Lower leg skin (tissue), 4 donors: Measurements from ENCODE around the gene GNAS. TPM values are rescaled to one million over a fixed set of nuclear protein-coding genes. Genes with fewer than 3 reads are reported as not detected.

Source experiments
- DNase-seq, 2 donors: peaks; one replicate each; pipeline ENCODE4 v3.0.0-alpha.2; 2019; ENCODE audit warnings: low spot score in 2 of 2
- H3K4me3 ChIP-seq: fragments of 200-600 bp; sonication (generic); 2 replicates; pipeline ENCODE4 v1.5.1; 2017; ENCODE audit warnings: mild to moderate bottlenecking, low read depth; ENCODE audit not compliant: poor library complexity, severe bottlenecking
- POLR2A ChIP-seq, 2 donors: fragments of 450-650 bp; IDR thresholded peaks; one replicate each; pipeline ENCODE4 v1.6.1; 2016 to 2017; ENCODE audit warnings: antibody characterized with exemption in 2 of 2, mild to moderate bottlenecking in 1 of 2, moderate library complexity in 1 of 2
- WGBS, 2 donors: methylation state at CpG; one replicate each; pipeline ENCODE4 v1.1.5; 2018; 5-methylcytosine and 5-hydroxymethylcytosine counted together
- intact Hi-C: fragments of 100-400 bp; cut with DNase I; formaldehyde crosslinking; loops from one replicate; pipeline ENCODE4 v1.15.0; 2023; ENCODE audit warnings: low total_unique reads
- total RNA-seq, 4 donors: library from RNA; depleted of rRNA; stranded (reverse); fragments of >200 nt; gene quantifications; one replicate each; pipeline ENCODE4 v1.1.0, GENCODE V29; 2016
- TF ChIP-seq, protein P1 (sequence below), 3 donors: fragments of 450-650 bp; IDR thresholded peaks; one replicate each; pipeline ENCODE4 v1.5.1; 2016; ENCODE audit warnings: antibody characterized with exemption in 3 of 3, mild to moderate bottlenecking in 3 of 3, moderate library complexity in 2 of 3

GNAS gene
- total RNA-seq, 4 donors from 2014 or later: 335 to 473 (median 391) TPM

DNA sequence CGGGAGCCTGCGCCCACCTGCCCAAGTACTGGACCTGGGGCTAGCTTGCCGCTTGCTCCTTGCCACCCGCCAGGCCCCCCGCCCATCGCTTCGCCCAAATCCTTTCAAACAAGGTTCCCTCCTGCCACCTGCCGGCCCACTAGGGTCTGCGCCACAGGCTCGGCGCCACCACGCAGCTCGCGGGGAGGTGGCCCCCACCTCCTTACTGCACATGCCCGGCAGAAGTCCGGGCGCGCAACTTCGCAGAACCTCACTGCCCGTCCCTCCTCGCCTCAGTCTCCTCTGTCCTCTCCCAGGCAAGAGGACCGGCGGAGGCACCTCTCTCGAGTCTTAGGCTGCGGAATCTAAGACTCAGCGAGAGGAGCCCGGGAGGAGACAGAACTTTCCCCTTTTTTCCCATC lies 13.0 kb upstream of the GNAS start:
- WGBS, 2 donors: 45 to 53% methylated on average over 27 of the region's 27 CpGs
- TF ChIP-seq, protein P1, sequence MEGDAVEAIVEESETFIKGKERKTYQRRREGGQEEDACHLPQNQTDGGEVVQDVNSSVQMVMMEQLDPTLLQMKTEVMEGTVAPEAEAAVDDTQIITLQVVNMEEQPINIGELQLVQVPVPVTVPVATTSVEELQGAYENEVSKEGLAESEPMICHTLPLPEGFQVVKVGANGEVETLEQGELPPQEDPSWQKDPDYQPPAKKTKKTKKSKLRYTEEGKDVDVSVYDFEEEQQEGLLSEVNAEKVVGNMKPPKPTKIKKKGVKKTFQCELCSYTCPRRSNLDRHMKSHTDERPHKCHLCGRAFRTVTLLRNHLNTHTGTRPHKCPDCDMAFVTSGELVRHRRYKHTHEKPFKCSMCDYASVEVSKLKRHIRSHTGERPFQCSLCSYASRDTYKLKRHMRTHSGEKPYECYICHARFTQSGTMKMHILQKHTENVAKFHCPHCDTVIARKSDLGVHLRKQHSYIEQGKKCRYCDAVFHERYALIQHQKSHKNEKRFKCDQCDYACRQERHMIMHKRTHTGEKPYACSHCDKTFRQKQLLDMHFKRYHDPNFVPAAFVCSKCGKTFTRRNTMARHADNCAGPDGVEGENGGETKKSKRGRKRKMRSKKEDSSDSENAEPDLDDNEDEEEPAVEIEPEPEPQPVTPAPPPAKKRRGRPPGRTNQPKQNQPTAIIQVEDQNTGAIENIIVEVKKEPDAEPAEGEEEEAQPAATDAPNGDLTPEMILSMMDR (IDR thresholded peaks at IDR 0.05): no peak
- no peak for TF ChIP-seq POLR2A (IDR thresholded peaks at IDR 0.05)
- no peak for DNase-seq
- H3K4me3 ChIP-seq: no peak overlapping the region
- intact Hi-C loops: no loop called here

DNA sequence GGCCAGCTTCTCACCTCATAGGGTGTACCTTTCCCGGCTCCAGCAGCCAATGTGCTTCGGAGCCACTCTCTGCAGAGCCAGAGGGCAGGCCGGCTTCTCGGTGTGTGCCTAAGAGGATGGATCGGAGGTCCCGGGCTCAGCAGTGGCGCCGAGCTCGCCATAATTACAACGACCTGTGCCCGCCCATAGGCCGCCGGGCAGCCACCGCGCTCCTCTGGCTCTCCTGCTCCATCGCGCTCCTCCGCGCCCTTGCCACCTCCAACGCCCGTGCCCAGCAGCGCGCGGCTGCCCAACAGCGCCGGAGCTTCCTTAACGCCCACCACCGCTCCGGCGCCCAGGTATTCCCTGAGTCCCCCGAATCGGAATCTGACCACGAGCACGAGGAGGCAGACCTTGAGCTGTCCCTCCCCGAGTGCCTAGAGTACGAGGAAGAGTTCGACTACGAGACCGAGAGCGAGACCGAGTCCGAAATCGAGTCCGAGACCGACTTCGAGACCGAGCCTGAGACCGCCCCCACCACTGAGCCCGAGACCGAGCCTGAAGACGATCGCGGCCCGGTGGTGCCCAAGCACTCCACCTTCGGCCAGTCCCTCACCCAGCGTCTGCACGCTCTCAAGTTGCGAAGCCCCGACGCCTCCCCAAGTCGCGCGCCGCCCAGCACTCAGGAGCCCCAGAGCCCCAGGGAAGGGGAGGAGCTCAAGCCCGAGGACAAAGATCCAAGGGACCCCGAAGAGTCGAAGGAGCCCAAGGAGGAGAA lies 12.3 kb upstream of the GNAS start:
- H3K4me3 ChIP-seq: no peak overlapping the region
- intact Hi-C loops: no loop called here
- TF ChIP-seq, protein P1 (IDR thresholded peaks at IDR 0.05): no peak
- TF ChIP-seq POLR2A (IDR thresholded peaks at IDR 0.05): no peak
- 66% methylated on average over 63 to 65 of the region's 67 CpGs for WGBS, 2 donors
- no peak for DNase-seq

DNA sequence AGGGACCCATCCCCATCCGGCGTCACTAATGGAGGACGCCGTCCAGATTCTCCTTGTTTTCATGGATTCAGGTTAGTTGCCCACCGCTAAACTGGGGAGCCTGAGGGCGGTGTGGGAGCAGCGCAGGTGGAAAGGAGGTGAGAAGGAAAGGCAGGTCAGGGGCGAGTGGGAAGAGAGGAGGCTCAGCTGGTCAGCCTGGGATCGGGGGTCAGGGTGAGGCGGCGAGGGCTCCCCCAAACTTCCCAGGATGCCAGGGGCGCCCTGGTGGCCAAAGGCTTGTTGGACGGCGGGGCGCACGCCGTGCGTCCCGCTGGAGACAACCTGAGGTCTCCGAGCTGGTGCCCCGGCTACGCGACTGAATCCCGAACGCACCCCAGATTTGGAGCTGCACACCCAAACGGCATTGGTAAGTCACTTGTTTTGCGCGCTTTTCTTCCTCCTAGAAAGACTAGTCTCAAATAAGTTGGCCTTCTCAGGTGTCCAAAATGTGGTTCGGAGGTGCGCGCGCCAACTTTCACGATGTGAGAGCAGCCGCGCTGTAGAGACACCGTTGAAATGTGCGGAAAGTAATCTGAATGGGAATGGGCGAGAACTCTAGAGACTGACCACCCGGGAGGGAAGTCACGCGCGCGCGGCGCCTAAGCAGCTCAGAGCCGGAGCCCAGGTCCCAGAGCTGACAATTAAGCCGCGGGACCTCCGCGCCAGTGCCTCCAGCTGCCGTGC lies 11.5 kb upstream of the GNAS start:
- 57 to 59% methylated on average over 46 to 49 of the region's 51 CpGs for WGBS, 2 donors
- H3K4me3 ChIP-seq: no peak overlapping the region
- TF ChIP-seq POLR2A (IDR thresholded peaks at IDR 0.05): no peak
- TF ChIP-seq, protein P1 (IDR thresholded peaks at IDR 0.05): no peak
- intact Hi-C loops: no loop called here
- DNase-seq: no peak

DNA sequence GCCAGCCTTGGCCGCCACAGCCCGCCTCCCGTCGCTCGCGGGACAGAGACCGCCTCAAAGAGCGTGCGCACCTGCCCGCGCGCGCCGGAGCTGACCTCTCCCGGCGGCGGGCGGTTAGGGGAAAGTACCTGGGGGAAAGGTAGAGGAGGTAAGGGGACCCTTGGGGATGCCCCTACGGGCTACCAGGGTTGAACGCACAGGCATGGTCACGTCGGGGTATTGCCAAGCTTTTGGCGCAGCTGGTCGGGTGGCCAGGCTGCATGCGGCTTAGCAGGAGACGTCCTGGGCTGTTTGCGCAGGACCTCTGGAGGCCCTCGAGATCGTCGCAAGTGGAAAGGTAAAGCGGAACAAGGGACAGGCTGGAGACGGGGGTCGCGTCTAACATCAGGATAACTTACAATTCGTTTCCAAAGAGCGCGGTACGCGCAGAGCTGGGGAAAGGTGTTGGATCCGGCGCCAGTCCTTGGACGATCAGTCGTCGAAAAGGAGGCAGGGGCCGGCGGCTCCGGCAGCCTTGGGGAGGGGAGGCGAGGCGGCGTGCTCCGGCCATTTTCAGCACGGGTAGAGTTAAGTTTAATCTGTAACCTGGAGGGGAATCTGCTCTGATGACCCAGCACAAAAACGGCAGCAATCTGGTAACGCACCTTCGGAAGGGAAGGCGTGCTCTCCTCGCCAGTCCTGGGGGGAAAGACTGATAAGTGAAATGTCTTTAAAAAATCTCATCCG lies 10.8 kb upstream of the GNAS start:
- H3K4me3 ChIP-seq: no peak overlapping the region
- WGBS, 2 donors: 60 to 65% methylated on average over 46 to 58 of the region's 58 CpGs
- intact Hi-C loops: no loop called here
- no peak for TF ChIP-seq POLR2A (IDR thresholded peaks at IDR 0.05)
- TF ChIP-seq, protein P1 (IDR thresholded peaks at IDR 0.05): no peak
- no peak for DNase-seq

DNA sequence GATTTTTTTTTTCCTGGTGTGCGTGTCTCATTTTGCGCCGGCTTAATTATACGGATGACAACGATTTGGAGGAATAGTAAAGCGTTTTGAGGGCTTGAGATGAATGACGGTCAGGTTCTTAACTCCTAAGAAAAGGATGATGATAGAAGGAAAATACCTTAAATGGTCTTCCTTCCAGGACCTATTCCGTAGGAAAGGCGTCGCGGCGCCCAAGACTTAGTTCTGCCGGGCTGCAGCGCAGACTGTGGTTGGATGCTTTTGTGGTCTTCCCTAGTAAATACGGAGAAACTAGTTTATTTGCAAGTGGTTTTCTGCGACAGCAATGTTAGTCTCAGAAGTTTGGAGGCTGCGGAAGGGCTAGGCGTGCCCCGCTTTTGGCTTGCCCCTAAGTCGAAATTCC lies 10.2 kb upstream of the GNAS start:
- TF ChIP-seq POLR2A (IDR thresholded peaks at IDR 0.05): no peak
- TF ChIP-seq, protein P1 (IDR thresholded peaks at IDR 0.05): no peak
- no peak for DNase-seq
- H3K4me3 ChIP-seq: no peak overlapping the region
- WGBS, 2 donors: 40 to 53% methylated on average over 20 of the region's 20 CpGs
- intact Hi-C loops: no loop called here
